Colonic mucosa (tissue), 4 donors: ENCODE measurements around the gene DOK4. TPM values are rescaled to one million over a fixed set of nuclear protein-coding genes. Genes with fewer than 3 reads are reported as not detected.
A peak's percentile ranks its signal among the peaks of the same experiment; 100 is the strongest.

Experiments
- DNase-seq: peaks from one replicate; pipeline ENCODE4 v3.0.0-alpha.2; 2020
- H3K27ac ChIP-seq: fragments of 200-600 bp; one replicate; pipeline ENCODE4 v1.8.0; 2021
- H3K27me3 ChIP-seq: fragments of 200-600 bp; one replicate; pipeline ENCODE4 v1.8.0; 2021
- H3K36me3 ChIP-seq: fragments of 200-600 bp; one replicate; pipeline ENCODE4 v1.8.0; 2021
- H3K4me1 ChIP-seq: fragments of 200-600 bp; one replicate; pipeline ENCODE4 v1.8.0; 2021; ENCODE audit warnings: mild to moderate bottlenecking
- H3K4me3 ChIP-seq: fragments of 200-600 bp; one replicate; pipeline ENCODE4 v1.8.0; 2021
- H3K9ac ChIP-seq, 2 donors: one replicate each; pipeline ENCODE4 v1.7.0; 2013; ENCODE audit warnings: control low read depth in 2 of 2, low read depth in 2 of 2, low read length in 2 of 2
- H3K9me3 ChIP-seq: fragments of 200-600 bp; one replicate; pipeline ENCODE4 v1.8.0; 2021
- CTCF ChIP-seq: fragments of 200-600 bp; IDR thresholded peaks from one replicate; pipeline ENCODE4 v1.8.0; 2022; ENCODE audit warnings: antibody characterized with exemption, mild to moderate bottlenecking
- intact Hi-C: fragments of 100-400 bp; cut with DNase I; formaldehyde crosslinking; loops from one replicate; pipeline ENCODE4 v1.14.1; 2022
- total RNA-seq, 2 donors: library from RNA; stranded (reverse); fragmentation: NEBNext Ultra II Directional in 1 of 2; extraction: Animal tissue kit (Norgen Biotek cat#: 25700) in 1 of 2; gene quantifications; one replicate each; pipeline ENCODE4 v1.2.1, GENCODE V29; 2021
- donor health status: healthy.
- donor health status: DM: no; HTN: no; CAD: no.
- donor health status: DM: no; HTN: no; CAD: no.

DOK4 gene
- total RNA-seq, 2 donors from 2014 or later = 121 to 141 TPM

- Histone ChIP-seq H3K4me1 (peaks cover 8% of the 10 kb centered on the region), H3K27ac (no peak overlapping the region), H3K36me3 (no peaks in the 10 kb centered on the region), H3K27me3 (no peaks in the 10 kb centered on the region), H3K9me3 (no peaks in the 10 kb centered on the region), H3K9ac (no peak overlapping the region), H3K4me3 (no peak overlapping the region)
- intact Hi-C loops = no loop called here
- no peak for TF ChIP-seq CTCF
- DNase-seq = no peak
These were observed 40.7 kb upstream of the DOK4 start for GRCh38 chr16:57527027-57527426.

GRCh38 chr16:57526498-57526897, 40.2 kb upstream of the DOK4 start:
- Histone ChIP-seq H3K36me3 (no peaks in the 10 kb centered on the region), H3K27ac (no peak overlapping the region), H3K9ac (no peak overlapping the region), H3K9me3 (no peaks in the 10 kb centered on the region), H3K4me3 (no peak overlapping the region), H3K27me3 (no peaks in the 10 kb centered on the region), H3K4me1 (peaks cover 8% of the 10 kb centered on the region)
- intact Hi-C loops = no loop called here
- TF ChIP-seq CTCF = no peak
- DNase-seq = no peak

- Histone ChIP-seq H3K36me3 (no peaks in the 10 kb centered on the region), H3K27ac (no peak overlapping the region), H3K4me3 (no peak overlapping the region), H3K9ac (no peak overlapping the region), H3K4me1 (peaks cover 8% of the 10 kb centered on the region), H3K9me3 (no peaks in the 10 kb centered on the region), H3K27me3 (no peaks in the 10 kb centered on the region)
- no peak for TF ChIP-seq CTCF
- intact Hi-C loops = no loop called here
- DNase-seq = no peak
These were observed 39.5 kb upstream of the DOK4 start for GRCh38 chr16:57525761-57526160.

- Histone ChIP-seq H3K36me3 (no peaks in the 10 kb centered on the region), H3K9me3 (no peaks in the 10 kb centered on the region), H3K9ac (no peak overlapping the region), H3K27me3 (no peaks in the 10 kb centered on the region), H3K4me1 (no peaks in the 10 kb centered on the region), H3K27ac (no peak overlapping the region), H3K4me3 (no peak overlapping the region)
- intact Hi-C loops = no loop called here
- no peak for TF ChIP-seq CTCF
- no peak for DNase-seq
These were observed 36.7 kb upstream of the DOK4 start for GRCh38 chr16:57522960-57523359.

- peak; percentile 83 for DNase-seq
- Histone ChIP-seq H3K4me1 (no peaks in the 10 kb centered on the region), H3K9ac (peak overlapping the region in 1 of 2 donors; percentile 49), H3K27ac (no peak overlapping the region), H3K27me3 (no peaks in the 10 kb centered on the region), H3K9me3 (no peaks in the 10 kb centered on the region), H3K4me3 (no peak overlapping the region), H3K36me3 (no peaks in the 10 kb centered on the region)
- peak; percentile 98 for TF ChIP-seq CTCF
- intact Hi-C loops = loop anchor here (5.0 kb wide), 2 partner anchors 53 to 218 kb away; no protein-coding TSS in a partner anchor
These were observed 33.6 kb upstream of the DOK4 start for GRCh38 chr16:57519796-57520360.
